ENCODE measurements around the gene KNDC1.

The KNDC1 gene

GRCh38 chr10:133185916-133186315 is 25.9 kb downstream of the KNDC1 start:
- DNase-seq (ENCODE audit: low read depth): no peak
- TF ChIP-seq POLR2A (IDR thresholded peaks at IDR 0.05; ENCODE audit: extremely low read depth, insufficient read length): no peak
- TF ChIP-seq MAX (IDR thresholded peaks at IDR 0.05; ENCODE audit: low read depth, low read length): no peak
- TF ChIP-seq MYC (IDR thresholded peaks at IDR 0.05; ENCODE audit: low read depth, low read length): no peak
- no peak for TF ChIP-seq CTCF (IDR thresholded peaks at IDR 0.05; ENCODE audit: low read depth, low read length)

GRCh38 chr10:133186416-133187090 is 26.5 kb downstream of the KNDC1 start:
- no peak overlapping the region for H3K4me3 ChIP-seq (ENCODE audit: low read depth, low read length)
- no peak for DNase-seq (ENCODE audit: low read depth)
- TF ChIP-seq MYC (IDR thresholded peaks at IDR 0.05; ENCODE audit: low read depth, low read length) (no peak), CTCF (IDR thresholded peaks at IDR 0.05; ENCODE audit: low read depth, low read length) (no peak), MAX (IDR thresholded peaks at IDR 0.05; ENCODE audit: low read depth, low read length) (no peak), POLR2A (IDR thresholded peaks at IDR 0.05; ENCODE audit: extremely low read depth, insufficient read length) (no peak)

More at GRCh38 chr10:133185916-133186315, 25.9 kb downstream of the KNDC1 start:
- H3K4me3 ChIP-seq (ENCODE audit: low read depth, low read length): no peak overlapping the region

GRCh38 chr10:133187091-133187905 is 27.3 kb downstream of the KNDC1 start:
- DNase-seq (ENCODE audit: low read depth): no peak
- no peak overlapping the region for H3K4me3 ChIP-seq (ENCODE audit: low read depth, low read length)
- TF ChIP-seq CTCF (IDR thresholded peaks at IDR 0.05; ENCODE audit: low read depth, low read length): no peak
- TF ChIP-seq MYC (IDR thresholded peaks at IDR 0.05; ENCODE audit: low read depth, low read length): no peak
- no peak for TF ChIP-seq POLR2A (IDR thresholded peaks at IDR 0.05; ENCODE audit: extremely low read depth, insufficient read length)
- no peak for TF ChIP-seq MAX (IDR thresholded peaks at IDR 0.05; ENCODE audit: low read depth, low read length)

- H3K4me3 ChIP-seq (ENCODE audit: low read depth, low read length): no peak overlapping the region
- no peak for TF ChIP-seq MAX (IDR thresholded peaks at IDR 0.05; ENCODE audit: low read depth, low read length)
- no peak for TF ChIP-seq CTCF (IDR thresholded peaks at IDR 0.05; ENCODE audit: low read depth, low read length)
- TF ChIP-seq POLR2A (IDR thresholded peaks at IDR 0.05; ENCODE audit: extremely low read depth, insufficient read length): no peak
- no peak for TF ChIP-seq MYC (IDR thresholded peaks at IDR 0.05; ENCODE audit: low read depth, low read length)
- DNase-seq (ENCODE audit: low read depth): no peak
These were observed 28.1 kb downstream of the KNDC1 start for GRCh38 chr10:133187906-133188681.

GRCh38 chr10:133189256-133189655 is 29.2 kb downstream of the KNDC1 start:
- no peak overlapping the region for H3K4me3 ChIP-seq (ENCODE audit: low read depth, low read length)
- no peak for DNase-seq (ENCODE audit: low read depth)
- no peak for TF ChIP-seq CTCF (IDR thresholded peaks at IDR 0.05; ENCODE audit: low read depth, low read length)
- no peak for TF ChIP-seq POLR2A (IDR thresholded peaks at IDR 0.05; ENCODE audit: extremely low read depth, insufficient read length)
- TF ChIP-seq MYC (IDR thresholded peaks at IDR 0.05; ENCODE audit: low read depth, low read length): no peak
- no peak for TF ChIP-seq MAX (IDR thresholded peaks at IDR 0.05; ENCODE audit: low read depth, low read length)

Data from NB4 (cell line).